Nephron (organoid): ENCODE data around the gene DNAAF5.
A peak's percentile ranks its signal among the peaks of the same experiment; 100 is the strongest.

Source experiments
- H3K27ac Mint-ChIP-seq, 3 experiments: 2 replicates each; pipeline ENCODE4 v1.8.0; 2020; ENCODE audit warnings: mixed read lengths in 3 of 3, mild to moderate bottlenecking in 2 of 3, moderate library complexity in 1 of 3
- H3K27me3 Mint-ChIP-seq: 2 replicates; pipeline ENCODE4 v1.8.0; 2021; ENCODE audit warnings: low read depth, mild to moderate bottlenecking, moderate library complexity, mixed read lengths
- H3K36me3 Mint-ChIP-seq: 2 replicates; pipeline ENCODE4 v1.8.0; 2020; ENCODE audit warnings: low read depth, mixed read lengths
- H3K4me1 Mint-ChIP-seq: 2 replicates; pipeline ENCODE4 v1.8.0; 2020; ENCODE audit warnings: mixed read lengths
- H3K4me3 Mint-ChIP-seq, 3 experiments: 2 replicates each; pipeline ENCODE4 v1.8.0; 2020; ENCODE audit warnings: mild to moderate bottlenecking in 3 of 3, mixed read lengths in 3 of 3, moderate library complexity in 2 of 3
- H3K9me3 Mint-ChIP-seq: 2 replicates; pipeline ENCODE4 v1.8.0; 2020; ENCODE audit warnings: mixed read lengths
- TF ChIP-seq, protein P1 (sequence below), 3 experiments: fragments of 200-600 bp; sonication (generic); IDR thresholded peaks; one replicate each; pipeline ENCODE4 v1.5.0; 2021; ENCODE audit warnings: antibody characterized with exemption in 3 of 3; ENCODE audit not compliant: unreplicated experiment in 3 of 3

Gene DNAAF5

GRCh38 chr7:711093-711921 is 15.2 kb upstream of the DNAAF5 start:
- Mint-ChIP-seq H3K27me3 (no peaks in the 10 kb centered on the region), H3K4me1 (peaks cover 6% of the 10 kb centered on the region), H3K4me3 (peak overlapping the region; percentile 77 to 86 (median 82)), H3K9me3 (no peaks in the 10 kb centered on the region), H3K27ac (peak overlapping the region in 1 of 3 experiments; percentile 44), H3K36me3 (peaks cover 23% of the 10 kb centered on the region)
- TF ChIP-seq, protein P1, sequence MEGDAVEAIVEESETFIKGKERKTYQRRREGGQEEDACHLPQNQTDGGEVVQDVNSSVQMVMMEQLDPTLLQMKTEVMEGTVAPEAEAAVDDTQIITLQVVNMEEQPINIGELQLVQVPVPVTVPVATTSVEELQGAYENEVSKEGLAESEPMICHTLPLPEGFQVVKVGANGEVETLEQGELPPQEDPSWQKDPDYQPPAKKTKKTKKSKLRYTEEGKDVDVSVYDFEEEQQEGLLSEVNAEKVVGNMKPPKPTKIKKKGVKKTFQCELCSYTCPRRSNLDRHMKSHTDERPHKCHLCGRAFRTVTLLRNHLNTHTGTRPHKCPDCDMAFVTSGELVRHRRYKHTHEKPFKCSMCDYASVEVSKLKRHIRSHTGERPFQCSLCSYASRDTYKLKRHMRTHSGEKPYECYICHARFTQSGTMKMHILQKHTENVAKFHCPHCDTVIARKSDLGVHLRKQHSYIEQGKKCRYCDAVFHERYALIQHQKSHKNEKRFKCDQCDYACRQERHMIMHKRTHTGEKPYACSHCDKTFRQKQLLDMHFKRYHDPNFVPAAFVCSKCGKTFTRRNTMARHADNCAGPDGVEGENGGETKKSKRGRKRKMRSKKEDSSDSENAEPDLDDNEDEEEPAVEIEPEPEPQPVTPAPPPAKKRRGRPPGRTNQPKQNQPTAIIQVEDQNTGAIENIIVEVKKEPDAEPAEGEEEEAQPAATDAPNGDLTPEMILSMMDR (IDR thresholded peaks at IDR 0.05; ENCODE audit: unreplicated experiment in 3 of 3): no peak

DNA sequence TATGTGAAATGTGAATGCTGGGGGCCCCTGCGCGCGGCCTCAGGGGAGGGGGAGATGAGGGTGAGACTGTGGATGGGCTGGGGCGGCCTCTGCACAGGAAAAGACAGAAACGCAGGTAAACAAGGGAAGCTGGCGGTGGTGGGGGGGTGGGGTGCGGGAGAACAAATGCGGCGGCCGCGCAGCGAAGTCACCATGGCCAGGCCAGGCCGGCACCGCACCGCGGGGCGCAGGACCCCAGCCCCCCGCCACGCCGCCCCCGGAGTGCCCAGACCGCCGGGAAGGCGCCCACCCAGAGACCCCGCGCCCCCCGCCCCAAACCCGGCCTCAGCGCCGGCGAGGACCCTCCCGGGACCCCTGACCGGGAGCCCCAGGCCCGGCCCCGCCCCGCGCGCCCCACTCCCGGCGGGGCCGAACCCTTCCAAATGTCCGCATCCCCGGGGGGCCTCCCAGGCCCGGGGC is 14.5 kb upstream of the DNAAF5 start:
- peaks cover 24% of the 10 kb centered on the region for H3K36me3 Mint-ChIP-seq
- peaks cover 6% of the 10 kb centered on the region for H3K4me1 Mint-ChIP-seq
- H3K4me3 Mint-ChIP-seq: peak overlapping the region in 1 of 3 experiments; percentile 65
- H3K9me3 Mint-ChIP-seq: no peaks in the 10 kb centered on the region
- TF ChIP-seq, protein P1 (IDR thresholded peaks at IDR 0.05; ENCODE audit: unreplicated experiment in 3 of 3): no peak
- H3K27me3 Mint-ChIP-seq: peaks cover 6% of the 10 kb centered on the region
- H3K27ac Mint-ChIP-seq: no peak overlapping the region

GRCh38 chr7:712381-713138 is 13.9 kb upstream of the DNAAF5 start:
- TF ChIP-seq, protein P1 (IDR thresholded peaks at IDR 0.05; ENCODE audit: unreplicated experiment in 3 of 3): no peak
- Mint-ChIP-seq H3K27ac (no peak overlapping the region), H3K4me3 (peak overlapping the region; percentile 43 to 79 (median 49)), H3K9me3 (no peaks in the 10 kb centered on the region), H3K36me3 (peaks cover 18% of the 10 kb centered on the region), H3K4me1 (peaks cover 6% of the 10 kb centered on the region), H3K27me3 (peaks cover 8% of the 10 kb centered on the region)

GRCh38 chr7:713139-713457 is 13.4 kb upstream of the DNAAF5 start:
- peak overlapping the region; percentile 79 to 86 (median 83) for H3K4me3 Mint-ChIP-seq
- H3K27me3 Mint-ChIP-seq: peaks cover 8% of the 10 kb centered on the region
- H3K27ac Mint-ChIP-seq: peak overlapping the region; percentile 8 to 72 (median 36)
- H3K36me3 Mint-ChIP-seq: peaks cover 13% of the 10 kb centered on the region
- TF ChIP-seq, protein P1 (IDR thresholded peaks at IDR 0.05; ENCODE audit: unreplicated experiment in 3 of 3): no peak
- peaks cover 6% of the 10 kb centered on the region for H3K4me1 Mint-ChIP-seq
- no peaks in the 10 kb centered on the region for H3K9me3 Mint-ChIP-seq

DNA sequence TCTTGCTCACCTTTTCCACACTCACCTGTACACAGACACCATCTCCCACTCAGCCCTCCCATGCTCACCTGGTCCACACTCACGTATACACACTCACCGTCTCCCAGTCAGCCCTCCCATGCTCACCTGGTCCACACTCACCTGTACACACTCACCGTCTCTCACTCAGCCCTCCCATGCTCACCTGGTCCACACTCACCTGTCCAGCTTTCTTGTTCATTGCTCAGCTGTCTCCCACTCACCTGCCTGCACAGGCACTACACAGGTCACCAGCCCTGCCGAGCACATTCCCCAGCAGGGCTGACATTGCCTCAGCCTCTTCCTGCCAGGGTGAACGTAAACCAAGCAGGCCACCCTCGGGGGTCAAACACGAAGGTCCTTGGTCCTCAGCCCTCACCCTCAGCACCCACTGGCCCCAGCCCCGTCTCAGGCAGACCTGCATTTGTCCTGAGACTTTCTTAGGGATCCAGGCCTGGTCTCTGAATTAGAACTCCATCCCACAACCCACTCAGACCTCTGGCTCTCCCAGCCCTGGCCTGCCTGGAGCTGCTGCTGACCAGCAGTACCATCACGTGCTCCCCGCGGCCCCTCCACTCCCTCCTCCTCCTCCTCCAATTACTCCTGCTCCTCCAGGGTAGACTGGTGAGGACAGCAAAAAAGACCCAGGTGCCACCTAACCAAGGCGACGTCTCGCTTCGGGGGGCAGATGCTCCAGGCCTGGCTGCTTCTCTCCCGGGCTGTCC is 12.8 kb upstream of the DNAAF5 start:
- H3K27me3 Mint-ChIP-seq: peaks cover 8% of the 10 kb centered on the region
- peak overlapping the region; percentile 79 to 86 (median 83) for H3K4me3 Mint-ChIP-seq
- H3K27ac Mint-ChIP-seq: peak overlapping the region; percentile 8 to 91 (median 72)
- TF ChIP-seq, protein P1 (IDR thresholded peaks at IDR 0.05; ENCODE audit: unreplicated experiment in 3 of 3): no peak
- peaks cover 6% of the 10 kb centered on the region for H3K4me1 Mint-ChIP-seq
- H3K36me3 Mint-ChIP-seq: peaks cover 12% of the 10 kb centered on the region
- no peaks in the 10 kb centered on the region for H3K9me3 Mint-ChIP-seq
